Loucy (cell line): ENCODE data around the gene MRPL57.
"Not testable (repeated sequence)": the region's sequence is repeated elsewhere in the genome, so short reads cannot be mapped to it uniquely, and the experiment has no call there.

ENCODE experiments used
- CTCF ChIP-seq: fragments of 200-600 bp; sonication (generic); conservative IDR thresholded peaks from 2 replicates; pipeline ENCODE4 v1.5.1; 2014; ENCODE audit warnings: mild to moderate bottlenecking, antibody characterized with exemption, low read length
- EZH2phosphoT487 ChIP-seq: fragments of 200-600 bp; IDR thresholded peaks from 2 replicates; pipeline ENCODE4 v1.6.1; 2018; ENCODE audit warnings: antibody characterized with exemption, mild to moderate bottlenecking, moderate library complexity, borderline replicate concordance

- TF ChIP-seq CTCF, EZH2phosphoT487: not testable (repeated sequence)
Measured at GRCh38 chr13:21219716-21220115, 43.3 kb downstream of the MRPL57 start.
